ENCODE measurements around the gene SELPLG.

The SELPLG gene

GRCh38 chr12:108618079-108618952, 15.4 kb downstream of the SELPLG start:
- peak; percentile 39 for DNase-seq

GRCh38 chr12:108616941-108617858, 16.5 kb downstream of the SELPLG start:
- DNase-seq: no peak

GRCh38 chr12:108616359-108616758, 17.3 kb downstream of the SELPLG start:
- no peak for DNase-seq

GRCh38 chr12:108615918-108616317, 17.8 kb downstream of the SELPLG start:
- DNase-seq: no peak

GRCh38 chr12:108614639-108615038, 19.1 kb downstream of the SELPLG start:
- DNase-seq: no peak

GRCh38 chr12:108614041-108614440, 19.7 kb downstream of the SELPLG start:
- no peak for DNase-seq

GRCh38 chr12:108613548-108613947, 20.1 kb downstream of the SELPLG start:
- no peak for DNase-seq

- no peak for DNase-seq
These were observed 20.9 kb downstream of the SELPLG start for GRCh38 chr12:108612788-108613282.

GRCh38 chr12:108611884-108612415, 21.7 kb downstream of the SELPLG start:
- DNase-seq: no peak

- DNase-seq: no peak
These were observed 22.7 kb downstream of the SELPLG start for GRCh38 chr12:108610856-108611605.

- no peak for DNase-seq
These were observed 23.3 kb downstream of the SELPLG start for GRCh38 chr12:108610336-108610815.

GRCh38 chr12:108609537-108610335, 24.0 kb downstream of the SELPLG start:
- no peak for DNase-seq

- no peak for DNase-seq
These were observed 25.1 kb downstream of the SELPLG start for GRCh38 chr12:108608616-108609015.

- no peak for DNase-seq
These were observed 25.6 kb downstream of the SELPLG start for GRCh38 chr12:108607981-108608600.

GRCh38 chr12:108606492-108606891, 27.2 kb downstream of the SELPLG start:
- no peak for DNase-seq

- no peak for DNase-seq
These were observed 27.8 kb downstream of the SELPLG start for GRCh38 chr12:108605690-108606406.

- DNase-seq: no peak
These were observed 28.5 kb downstream of the SELPLG start for GRCh38 chr12:108605000-108605689.

- DNase-seq: no peak
These were observed 29.3 kb downstream of the SELPLG start for GRCh38 chr12:108604208-108604941.

- DNase-seq: no peak
These were observed 30.0 kb downstream of the SELPLG start for GRCh38 chr12:108603743-108604142.
